Activated CD8-positive, alpha-beta memory T cell treated with anti-CD3 and anti-CD28 coated beads, Interleukin-2, amount 50 U/mL, for 48 hours (primary cell): Measurements from ENCODE around the gene AGPAT4.
"Not testable (repeated sequence)": the region's sequence is repeated elsewhere in the genome, so short reads cannot be mapped to it uniquely, and the experiment has no call there.

Experiments used
- DNase-seq: peaks from one replicate; pipeline ENCODE4 v3.0.0-alpha.2; 2020

AGPAT4 gene

GRCh38 chr6:161136655-161137054, 137.2 kb downstream of the AGPAT4 start:
- DNase-seq, result no peak

DNA sequence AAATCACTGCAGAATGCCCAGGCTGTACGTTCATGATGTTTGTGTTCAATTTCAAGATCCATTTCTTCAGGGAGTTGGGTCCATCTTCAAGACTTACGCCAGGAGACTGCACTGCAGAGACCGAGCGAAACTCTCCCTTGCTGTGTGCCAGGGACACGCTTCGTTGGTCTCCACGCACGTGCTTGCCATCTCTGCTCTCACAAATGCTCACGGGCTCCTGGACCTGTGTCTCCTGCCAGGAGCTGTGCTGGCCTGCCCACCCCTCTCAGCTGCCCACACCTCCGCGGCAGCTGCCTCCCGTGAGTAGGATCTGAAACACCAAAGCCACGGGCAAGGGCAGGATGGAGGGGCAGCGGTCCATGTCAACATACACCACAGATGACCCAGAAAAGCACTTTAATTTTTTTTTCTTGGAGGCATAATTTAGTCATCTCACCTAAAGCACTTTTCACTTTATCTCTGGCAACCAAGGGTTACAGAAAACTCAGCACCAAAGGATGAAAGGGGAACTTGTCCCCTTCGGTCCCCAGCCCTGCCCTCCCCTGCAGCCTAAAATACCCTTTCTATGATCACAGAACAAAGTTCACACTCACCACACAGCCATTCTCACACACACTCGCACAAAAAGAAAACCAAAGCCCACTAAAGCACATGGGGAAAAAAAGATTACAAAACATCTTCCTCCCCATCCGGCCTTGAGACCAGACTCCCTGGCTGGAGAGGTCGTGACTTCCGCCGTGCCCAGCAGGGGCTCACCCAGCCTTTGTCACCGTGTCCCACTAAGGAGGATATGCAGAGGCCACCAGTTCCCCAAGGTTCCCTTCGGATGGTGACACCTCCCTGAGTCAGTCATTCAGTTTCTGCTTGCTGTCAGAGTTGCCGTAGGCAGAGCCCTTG, 137.9 kb downstream of the AGPAT4 start:
- DNase-seq, result no peak

- DNase-seq, result no peak
These were observed 139.1 kb downstream of the AGPAT4 start for GRCh38 chr6:161134550-161135298.

GRCh38 chr6:161133963-161134362, 139.9 kb downstream of the AGPAT4 start:
- no peak for DNase-seq

- no peak for DNase-seq
These were observed 141.5 kb downstream of the AGPAT4 start for GRCh38 chr6:161132384-161132783.

DNA sequence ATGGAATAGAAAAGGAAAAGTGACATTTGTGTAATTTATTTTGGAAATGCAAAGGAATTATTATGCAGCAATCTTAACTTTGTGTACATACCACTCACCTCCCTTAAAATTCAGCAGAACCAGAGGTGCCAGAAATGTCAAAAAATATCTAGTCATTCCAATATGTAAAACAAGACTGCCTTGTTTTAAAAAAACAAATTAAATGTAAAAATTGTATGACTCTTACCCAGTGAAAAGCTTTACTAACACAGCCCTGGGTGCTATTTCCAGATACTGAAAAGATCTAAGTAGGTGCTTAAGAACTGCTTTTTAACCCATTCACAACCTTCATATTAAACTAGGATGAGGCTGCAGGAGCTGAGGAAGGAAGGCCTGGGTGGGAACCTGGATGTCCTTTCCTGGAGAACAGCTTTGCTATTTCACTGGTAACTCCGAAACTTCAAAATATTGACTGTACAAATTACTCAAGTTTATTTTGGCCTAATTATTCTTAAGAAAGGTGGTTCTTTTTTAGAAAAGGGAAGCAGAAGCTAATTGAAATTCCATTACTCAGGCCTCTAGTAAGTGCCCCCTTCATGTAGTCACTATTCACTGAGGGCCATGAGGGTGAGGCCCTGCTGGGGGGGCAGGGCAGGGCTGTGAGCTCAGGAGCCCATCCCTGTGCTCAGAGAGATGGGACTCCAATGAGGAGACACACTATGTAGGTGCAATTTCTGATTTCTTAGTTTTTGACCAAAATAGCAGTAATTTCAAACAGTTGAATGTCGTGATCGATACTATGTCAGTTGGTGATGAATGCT, 142.7 kb downstream of the AGPAT4 start:
- no peak for DNase-seq

- no peak for DNase-seq
These were observed 143.3 kb downstream of the AGPAT4 start for GRCh38 chr6:161130541-161130940.

GRCh38 chr6:161128680-161129196, 145.1 kb downstream of the AGPAT4 start:
- DNase-seq, result no peak

DNA sequence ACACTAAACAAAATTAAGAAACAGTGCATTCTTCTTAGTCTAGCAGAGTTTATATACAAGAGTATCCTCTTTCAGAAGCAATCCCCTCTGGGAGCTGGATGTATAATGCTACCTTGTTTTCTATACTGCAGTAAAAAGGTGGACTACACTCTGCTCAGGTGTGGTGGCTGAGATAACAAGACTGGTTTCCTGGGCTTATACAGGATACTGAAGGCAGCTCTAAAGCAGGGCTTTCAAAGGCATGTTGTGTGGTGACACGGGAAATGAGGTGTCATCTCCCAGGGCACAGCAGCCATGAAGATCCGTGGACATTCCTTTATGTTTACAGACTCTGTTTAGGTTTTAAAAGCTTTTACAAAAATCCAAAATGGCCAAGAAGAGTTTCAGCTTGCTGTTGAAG, 145.6 kb downstream of the AGPAT4 start:
- no peak for DNase-seq

DNA sequence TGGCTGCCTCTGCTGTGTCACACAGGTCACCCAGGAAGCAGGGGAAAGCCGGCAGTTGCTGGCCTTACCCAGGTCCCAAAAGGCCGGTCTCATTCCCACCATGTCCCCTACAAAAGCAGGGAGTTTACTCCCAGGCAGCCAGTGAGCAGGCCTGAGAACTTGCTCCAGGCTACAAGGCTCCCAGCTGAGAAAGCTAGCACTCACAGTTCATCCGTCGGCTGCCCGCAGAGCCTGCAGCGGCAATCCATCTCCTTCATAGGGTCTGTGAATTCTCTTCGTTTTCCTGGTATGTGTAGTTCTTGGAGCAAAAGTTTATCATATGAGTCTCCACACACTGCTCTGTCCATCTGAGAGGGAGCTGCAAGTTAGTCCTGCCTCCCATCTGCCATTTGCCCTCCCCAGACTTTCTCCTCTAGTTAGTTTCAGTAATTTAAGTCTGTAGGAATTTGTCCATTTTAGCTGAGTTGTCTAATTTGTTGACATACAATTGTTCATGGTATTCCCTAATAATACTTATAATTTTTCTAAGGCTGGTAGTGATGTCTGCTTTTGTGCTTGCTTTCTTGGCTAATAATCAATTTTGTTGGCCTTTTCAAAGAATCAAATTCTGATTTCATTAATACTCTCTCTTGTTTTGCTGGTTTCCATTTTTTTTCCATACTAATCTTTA, 146.7 kb downstream of the AGPAT4 start:
- DNase-seq, result no peak

DNA sequence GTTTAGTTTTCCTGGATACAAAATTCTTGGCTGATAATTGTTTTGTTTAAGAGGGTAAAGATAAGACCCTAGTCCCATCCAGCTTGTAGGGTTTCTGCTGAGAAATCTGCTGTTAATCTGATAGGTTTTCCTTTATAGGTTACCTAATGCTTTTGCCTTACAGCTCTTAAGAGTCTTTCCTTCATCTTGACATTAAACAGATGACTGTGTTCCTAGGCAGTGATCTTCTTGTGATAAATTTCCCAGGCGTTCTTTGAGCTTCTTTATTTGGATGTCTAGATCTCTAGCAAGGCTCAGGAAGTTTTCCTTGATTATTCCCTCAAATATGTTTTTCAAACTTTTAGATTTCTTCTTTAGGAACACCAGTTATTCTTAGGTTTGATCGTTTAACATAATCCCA, 148.3 kb downstream of the AGPAT4 start:
- DNase-seq, result no peak

GRCh38 chr6:161123319-161123718, 150.5 kb downstream of the AGPAT4 start:
- DNase-seq, result not testable (repeated sequence)

DNA sequence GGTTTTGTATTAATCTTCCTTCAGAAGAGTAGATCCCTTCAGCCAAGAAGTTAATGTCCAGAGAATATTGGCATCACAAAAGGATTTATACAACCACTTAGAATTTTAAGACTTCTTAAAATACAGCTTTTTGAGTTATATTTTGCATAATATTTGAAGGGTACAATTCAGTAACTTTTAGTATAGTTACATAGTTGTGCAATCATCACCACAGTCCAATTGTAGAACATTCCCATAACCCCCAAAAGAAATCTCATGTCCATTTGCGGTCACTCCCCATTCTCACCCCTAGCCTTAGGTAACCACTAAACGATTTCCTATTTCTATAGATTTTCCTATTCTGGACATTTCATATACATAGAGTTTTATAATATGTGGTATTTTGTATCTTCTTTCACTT, 155.9 kb downstream of the AGPAT4 start:
- DNase-seq, result no peak

DNA sequence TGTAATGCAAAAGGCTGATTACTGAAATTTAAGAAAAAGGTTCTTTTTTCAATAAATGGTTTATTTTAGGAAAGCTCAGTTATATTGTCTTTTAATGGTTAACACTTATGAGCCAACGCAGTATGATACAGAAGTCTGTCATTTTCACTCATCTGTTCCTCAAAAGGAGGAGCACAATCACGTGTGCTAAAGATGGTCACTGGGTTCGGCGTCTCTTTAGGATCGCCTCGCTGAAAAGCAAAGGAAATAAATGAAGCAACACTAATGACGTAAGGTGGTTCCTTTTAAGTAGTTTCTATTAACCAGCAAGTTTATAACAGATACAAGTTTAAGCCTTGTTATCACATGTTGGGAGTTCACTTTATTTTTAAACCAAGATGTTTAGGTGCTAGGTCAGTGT, 156.6 kb downstream of the AGPAT4 start:
- DNase-seq, result no peak

DNA sequence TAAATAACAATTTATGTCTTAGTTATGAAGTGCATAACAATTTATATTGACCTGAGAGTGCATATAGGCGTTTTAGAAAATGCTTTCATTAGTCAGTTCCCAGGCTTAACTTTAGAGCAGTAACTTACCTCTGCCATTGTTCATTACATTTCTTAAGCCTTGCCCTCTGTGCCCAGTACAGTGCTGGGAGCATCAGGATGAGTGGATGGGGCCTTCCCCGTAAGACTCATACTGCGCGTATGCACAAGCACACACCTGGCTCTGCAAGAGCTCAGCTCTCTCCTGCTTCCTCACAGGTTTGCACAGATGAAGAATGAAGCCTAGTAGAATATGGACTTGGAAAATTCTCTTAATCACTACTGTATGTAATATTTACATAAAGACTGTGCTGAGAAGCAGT, 157.3 kb downstream of the AGPAT4 start:
- no peak for DNase-seq

GRCh38 chr6:161115468-161115867, 158.4 kb downstream of the AGPAT4 start:
- no peak for DNase-seq

DNA sequence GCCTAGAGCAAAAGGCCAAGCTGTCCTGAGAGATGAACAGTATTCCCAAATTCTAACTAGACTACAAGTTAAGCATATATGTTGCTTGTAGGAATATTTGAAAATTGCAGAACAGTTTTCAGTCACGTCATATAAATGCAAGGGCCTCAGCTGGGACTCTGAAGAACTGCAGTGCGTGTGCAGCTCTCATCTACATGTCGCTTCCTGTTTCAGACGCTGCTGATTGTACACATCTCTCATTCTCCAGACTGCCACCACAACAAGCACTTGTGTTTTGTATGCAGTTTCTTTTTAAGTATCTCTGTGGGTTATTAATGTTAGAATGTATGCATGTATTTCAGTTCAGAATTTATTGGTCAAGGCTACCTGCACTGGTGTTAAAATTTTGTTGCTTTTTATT, 162.6 kb downstream of the AGPAT4 start:
- DNase-seq, result no peak

DNA sequence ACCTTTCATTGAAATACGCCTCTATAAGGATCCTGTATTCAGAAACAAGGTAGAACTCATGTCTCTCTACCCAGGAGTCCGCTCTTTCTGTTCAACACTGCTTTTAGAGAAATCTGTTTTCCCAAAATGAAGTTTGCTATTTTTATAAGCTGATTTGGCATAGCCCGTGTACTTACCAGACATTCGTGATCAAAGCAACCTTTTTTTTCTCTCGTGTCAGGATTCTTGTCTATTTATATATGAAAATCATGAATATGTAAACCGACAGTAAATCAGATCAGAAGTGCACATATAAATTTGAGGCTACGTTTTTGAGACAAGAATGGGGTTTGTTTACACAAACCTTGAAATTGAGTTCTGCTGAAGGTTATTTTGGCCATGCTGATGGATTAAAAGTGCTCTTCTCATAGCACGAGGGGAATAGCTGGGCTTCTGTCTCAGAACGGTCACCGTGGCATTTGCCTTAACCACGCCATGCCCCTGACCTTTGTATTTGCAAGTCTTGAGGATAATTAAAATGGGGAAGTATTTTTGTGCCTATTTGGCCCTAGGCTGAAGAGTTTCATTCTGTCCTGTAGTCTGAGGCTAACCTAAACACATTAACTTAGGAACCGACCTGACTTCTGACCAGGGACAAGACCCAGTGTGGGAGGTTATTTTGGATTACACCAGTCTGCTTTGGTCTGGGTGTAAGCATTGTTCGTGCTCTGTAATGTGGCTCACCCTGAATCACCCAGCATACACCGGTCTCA, 163.7 kb downstream of the AGPAT4 start:
- no peak for DNase-seq

DNA sequence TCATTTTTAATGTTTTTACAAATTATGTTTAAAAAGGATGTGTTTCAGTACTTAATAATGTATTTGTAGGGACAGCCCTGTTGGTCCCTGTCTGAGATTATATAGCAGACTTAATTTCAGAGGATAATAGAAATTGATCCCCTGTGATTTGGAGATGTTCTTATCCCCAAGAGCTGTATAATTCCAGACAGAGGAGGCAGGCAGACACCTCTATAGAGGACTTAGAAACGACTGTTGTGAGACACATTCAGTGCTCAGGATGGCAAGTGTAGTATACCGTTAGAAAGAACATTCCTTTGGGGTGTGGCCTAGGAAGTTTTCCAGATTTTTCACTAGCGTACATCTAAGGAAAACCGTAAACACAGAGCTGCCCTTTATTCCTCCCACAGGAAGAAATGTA, 164.5 kb downstream of the AGPAT4 start:
- no peak for DNase-seq

DNA sequence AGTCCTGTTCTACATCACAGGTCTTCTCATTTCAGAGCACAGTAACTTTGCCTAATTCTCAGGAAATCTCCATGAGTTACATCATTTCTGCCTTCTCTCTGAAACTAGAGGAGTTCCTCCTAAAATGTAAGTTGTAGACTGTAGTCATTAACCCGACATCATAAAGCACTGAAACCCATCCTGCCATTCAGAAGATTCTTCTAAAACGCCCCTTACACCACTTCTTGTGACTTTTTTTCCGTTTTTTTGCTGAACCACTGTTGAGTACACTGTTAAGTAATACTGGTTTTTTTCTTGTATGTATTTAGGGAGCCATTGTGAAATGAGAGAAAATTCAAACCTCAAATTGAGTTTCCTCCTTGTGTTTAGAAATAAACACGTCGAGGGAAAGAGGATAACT, 164.9 kb downstream of the AGPAT4 start:
- no peak for DNase-seq

- DNase-seq, result no peak
These were observed 165.8 kb downstream of the AGPAT4 start for GRCh38 chr6:161107779-161108730.
